Measurements from ENCODE around the gene SMC6. TPM values are rescaled to one million over a fixed set of nuclear protein-coding genes. Genes with fewer than 3 reads are reported as not detected.

Gene SMC6, protein sequence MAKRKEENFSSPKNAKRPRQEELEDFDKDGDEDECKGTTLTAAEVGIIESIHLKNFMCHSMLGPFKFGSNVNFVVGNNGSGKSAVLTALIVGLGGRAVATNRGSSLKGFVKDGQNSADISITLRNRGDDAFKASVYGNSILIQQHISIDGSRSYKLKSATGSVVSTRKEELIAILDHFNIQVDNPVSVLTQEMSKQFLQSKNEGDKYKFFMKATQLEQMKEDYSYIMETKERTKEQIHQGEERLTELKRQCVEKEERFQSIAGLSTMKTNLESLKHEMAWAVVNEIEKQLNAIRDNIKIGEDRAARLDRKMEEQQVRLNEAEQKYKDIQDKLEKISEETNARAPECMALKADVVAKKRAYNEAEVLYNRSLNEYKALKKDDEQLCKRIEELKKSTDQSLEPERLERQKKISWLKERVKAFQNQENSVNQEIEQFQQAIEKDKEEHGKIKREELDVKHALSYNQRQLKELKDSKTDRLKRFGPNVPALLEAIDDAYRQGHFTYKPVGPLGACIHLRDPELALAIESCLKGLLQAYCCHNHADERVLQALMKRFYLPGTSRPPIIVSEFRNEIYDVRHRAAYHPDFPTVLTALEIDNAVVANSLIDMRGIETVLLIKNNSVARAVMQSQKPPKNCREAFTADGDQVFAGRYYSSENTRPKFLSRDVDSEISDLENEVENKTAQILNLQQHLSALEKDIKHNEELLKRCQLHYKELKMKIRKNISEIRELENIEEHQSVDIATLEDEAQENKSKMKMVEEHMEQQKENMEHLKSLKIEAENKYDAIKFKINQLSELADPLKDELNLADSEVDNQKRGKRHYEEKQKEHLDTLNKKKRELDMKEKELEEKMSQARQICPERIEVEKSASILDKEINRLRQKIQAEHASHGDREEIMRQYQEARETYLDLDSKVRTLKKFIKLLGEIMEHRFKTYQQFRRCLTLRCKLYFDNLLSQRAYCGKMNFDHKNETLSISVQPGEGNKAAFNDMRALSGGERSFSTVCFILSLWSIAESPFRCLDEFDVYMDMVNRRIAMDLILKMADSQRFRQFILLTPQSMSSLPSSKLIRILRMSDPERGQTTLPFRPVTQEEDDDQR
- total RNA-seq: 21.7 and 25.3 TPM in 2 replicates

DNA sequence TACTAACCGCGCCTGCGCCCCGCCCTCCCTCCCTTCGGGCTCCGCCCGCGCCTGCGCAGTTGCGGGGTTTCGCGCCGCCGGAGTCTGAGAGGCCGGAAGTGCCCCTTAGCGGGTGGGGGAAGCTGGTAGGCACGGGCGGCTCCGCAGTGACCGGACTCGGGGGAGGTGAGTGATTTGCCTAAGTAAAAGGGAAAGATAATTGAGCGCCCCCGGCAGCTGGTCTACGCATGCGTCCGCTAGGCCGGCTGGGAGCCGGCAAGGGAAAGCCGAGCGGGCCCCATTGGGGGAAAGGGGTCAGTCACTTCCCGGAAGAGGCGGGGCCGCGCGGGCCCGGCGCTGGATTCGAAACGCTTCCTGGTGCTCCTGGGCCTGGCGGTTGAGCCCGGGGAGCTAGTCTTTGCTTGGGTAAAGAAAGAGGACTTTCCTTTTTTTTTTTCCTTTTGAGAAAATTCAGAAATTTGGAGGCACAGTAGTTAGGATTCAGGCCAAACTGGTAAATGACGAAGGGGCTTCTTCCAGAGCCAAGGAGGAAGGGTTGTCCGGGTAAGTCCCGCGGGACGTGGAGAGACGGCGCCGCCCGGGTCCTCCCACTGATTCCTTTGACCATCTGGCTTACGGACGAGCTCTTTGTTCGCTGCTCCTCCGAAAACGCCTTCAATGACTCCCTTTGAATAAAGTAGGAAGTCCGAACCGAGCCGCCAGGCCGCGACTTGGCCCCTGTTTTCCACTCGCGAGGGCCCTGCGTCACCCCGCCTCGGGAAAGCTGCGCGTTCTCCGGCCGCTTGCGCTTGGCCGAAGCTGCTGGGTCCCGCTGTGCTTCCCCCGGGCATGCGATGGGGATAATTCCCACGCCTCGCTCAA, at the start of gene SMC6, which contains the start of gene GEN1:
Gene SMC6, minus strand, starts transcription at position 8 of the 861 bp plus-strand sequence. CDS start 7,864 bp downstream, outside the sequence.
Gene GEN1, plus strand, starts transcription at position 336 of the 861 bp plus-strand sequence. CDS start 5,806 bp downstream, outside the sequence.

Other genes with a start within 250 kb of the SMC6 start
- gene RAD51AP2, start 235.4 kb downstream of the SMC6 start, total RNA-seq: not detected in 2 replicates
- gene VSNL1, start 213.1 kb downstream of the SMC6 start, total RNA-seq: not detected in 2 replicates
- 12.7 and 17.6 TPM in 2 replicates for gene GEN1, start 328 bp upstream of the SMC6 start, total RNA-seq
- gene MSGN1, start 62.6 kb upstream of the SMC6 start, total RNA-seq: not detected in 2 replicates
- 1.1 and 4.8 TPM in 2 replicates for gene KCNS3, start 124.9 kb upstream of the SMC6 start, total RNA-seq

All from mammary microvascular endothelial cell (primary cell).